PC-3 (cell line): ENCODE measurements around the gene CNTN4.

ENCODE experiments used
- CTCF ChIP-seq: fragments of 300-600 bp; sonication (generic); conservative IDR thresholded peaks from 2 replicates; pipeline ENCODE4 v1.5.1; 2017; ENCODE audit warnings: antibody characterized with exemption, low read depth, mild to moderate bottlenecking, low read length
- EZH2 ChIP-seq: fragments of 300-600 bp; sonication (generic); IDR thresholded peaks from one replicate; pipeline ENCODE4 v1.6.1; 2017; ENCODE audit warnings: antibody characterized with exemption, mild to moderate bottlenecking, low read length; ENCODE audit not compliant: unreplicated experiment

- TF ChIP-seq CTCF (no peak), EZH2 (no peak)
Measured at GRCh38 chr3:3064297-3064696, 965.6 kb downstream of the CNTN4 start.
